KOPT-K1 (cell line): ENCODE results near the gene TAF4.

Source experiments
- H3K27ac ChIP-seq: fragments of 200-600 bp; sonication (generic); 2 replicates; pipeline ENCODE4 v1.5.1; 2016; ENCODE audit warnings: antibody characterized with exemption, mild to moderate bottlenecking, low read depth, low read length; ENCODE audit not compliant: poor library complexity, severe bottlenecking
- H3K36me3 ChIP-seq: fragments of 200-600 bp; sonication (generic); 2 replicates; pipeline ENCODE4 v1.5.1; 2017; ENCODE audit warnings: antibody characterized with exemption, mild to moderate bottlenecking, low read length, moderate library complexity; ENCODE audit not compliant: insufficient read depth
- H3K9me3 ChIP-seq: fragments of 200-600 bp; sonication (generic); 2 replicates; pipeline ENCODE4 v1.5.1; 2017; ENCODE audit warnings: antibody characterized with exemption, low read length, mild to moderate bottlenecking; ENCODE audit not compliant: insufficient read depth, poor library complexity, severe bottlenecking

The TAF4 gene

GRCh38 chr20:62045529-62046285, 20.0 kb downstream of the TAF4 start:
- Histone ChIP-seq H3K36me3 (no peaks in the 10 kb centered on the region), H3K27ac (no peak overlapping the region), H3K9me3 (peaks cover 3% of the 10 kb centered on the region)

- Histone ChIP-seq H3K9me3 (peaks cover 9% of the 10 kb centered on the region), H3K36me3 (no peaks in the 10 kb centered on the region), H3K27ac (no peak overlapping the region)
Observed at GRCh38 chr20:62045118-62045517, 20.6 kb downstream of the TAF4 start.

- Histone ChIP-seq H3K27ac (no peak overlapping the region), H3K36me3 (no peaks in the 10 kb centered on the region), H3K9me3 (peaks cover 13% of the 10 kb centered on the region)
Observed at GRCh38 chr20:62044631-62045030, 21.1 kb downstream of the TAF4 start.

GRCh38 chr20:62043131-62043914, 22.4 kb downstream of the TAF4 start:
- peaks cover 21% of the 10 kb centered on the region for H3K9me3 ChIP-seq
- H3K27ac ChIP-seq = no peak overlapping the region
- H3K36me3 ChIP-seq = no peaks in the 10 kb centered on the region

GRCh38 chr20:62042025-62042820, 23.5 kb downstream of the TAF4 start:
- peaks cover 28% of the 10 kb centered on the region for H3K9me3 ChIP-seq
- H3K36me3 ChIP-seq = no peaks in the 10 kb centered on the region
- H3K27ac ChIP-seq = no peak overlapping the region

GRCh38 chr20:62040933-62041332, 24.7 kb downstream of the TAF4 start:
- H3K9me3 ChIP-seq = peaks cover 34% of the 10 kb centered on the region
- no peaks in the 10 kb centered on the region for H3K36me3 ChIP-seq
- no peak overlapping the region for H3K27ac ChIP-seq

- H3K27ac ChIP-seq = no peak overlapping the region
- peaks cover 34% of the 10 kb centered on the region for H3K9me3 ChIP-seq
Observed at GRCh38 chr20:62040381-62040922, 25.2 kb downstream of the TAF4 start.

GRCh38 chr20:62039738-62040137, 25.9 kb downstream of the TAF4 start:
- Histone ChIP-seq H3K27ac (no peak overlapping the region), H3K9me3 (peaks cover 40% of the 10 kb centered on the region), H3K36me3 (no peaks in the 10 kb centered on the region)

More at GRCh38 chr20:62040381-62040922, 25.2 kb downstream of the TAF4 start:
- H3K36me3 ChIP-seq = no peaks in the 10 kb centered on the region

GRCh38 chr20:62032609-62033368, 32.9 kb downstream of the TAF4 start:
- Histone ChIP-seq H3K27ac (peak overlapping the region; percentile 36), H3K36me3 (no peaks in the 10 kb centered on the region), H3K9me3 (peaks cover 18% of the 10 kb centered on the region)

- peaks cover 6% of the 10 kb centered on the region for H3K9me3 ChIP-seq
- H3K27ac ChIP-seq = no peak overlapping the region
- H3K36me3 ChIP-seq = no peaks in the 10 kb centered on the region
Observed at GRCh38 chr20:62031462-62032092, 34.1 kb downstream of the TAF4 start.

GRCh38 chr20:62030834-62031434, 34.7 kb downstream of the TAF4 start:
- peak overlapping the region; percentile 29 for H3K27ac ChIP-seq
- H3K9me3 ChIP-seq = peaks cover 6% of the 10 kb centered on the region
- no peaks in the 10 kb centered on the region for H3K36me3 ChIP-seq

- Histone ChIP-seq H3K9me3 (peaks cover 5% of the 10 kb centered on the region), H3K27ac (no peak overlapping the region), H3K36me3 (no peaks in the 10 kb centered on the region)
Observed at GRCh38 chr20:62030357-62030756, 35.3 kb downstream of the TAF4 start.

GRCh38 chr20:62029949-62030348, 35.7 kb downstream of the TAF4 start:
- Histone ChIP-seq H3K9me3 (peaks cover under 1% of the 10 kb centered on the region), H3K27ac (no peak overlapping the region), H3K36me3 (no peaks in the 10 kb centered on the region)
